ENCODE data around the gene INTS1.

INTS1 gene

GRCh38 chr7:1505731-1506550 lies 1.8 kb upstream of the INTS1 start:
- no peak for DNase-seq

GRCh38 chr7:1503390-1503789 lies 799 bp downstream of the INTS1 start:
- DNase-seq = no peak

GRCh38 chr7:1502845-1503244 lies 1.3 kb downstream of the INTS1 start:
- no peak for DNase-seq

- DNase-seq = no peak
Measured at GRCh38 chr7:1501487-1502270, 2.5 kb downstream of the INTS1 start.

GRCh38 chr7:1500064-1500807 lies 4.0 kb downstream of the INTS1 start:
- DNase-seq = no peak

- DNase-seq = no peak
Measured at GRCh38 chr7:1499367-1500029, 4.7 kb downstream of the INTS1 start.

GRCh38 chr7:1498370-1499305 lies 5.6 kb downstream of the INTS1 start:
- no peak for DNase-seq

GRCh38 chr7:1497293-1497927 lies 6.8 kb downstream of the INTS1 start:
- DNase-seq = no peak

- DNase-seq = no peak
Measured at GRCh38 chr7:1496531-1497292, 7.5 kb downstream of the INTS1 start.

- no peak for DNase-seq
Measured at GRCh38 chr7:1495564-1496242, 8.5 kb downstream of the INTS1 start.

- no peak for DNase-seq
Measured at GRCh38 chr7:1494866-1495563, 9.2 kb downstream of the INTS1 start.

GRCh38 chr7:1494447-1494846 lies 9.7 kb downstream of the INTS1 start:
- DNase-seq = no peak

- no peak for DNase-seq
Measured at GRCh38 chr7:1493571-1493970, 10.6 kb downstream of the INTS1 start.

- DNase-seq = no peak
Measured at GRCh38 chr7:1493129-1493528, 11.1 kb downstream of the INTS1 start.

GRCh38 chr7:1492640-1493039 lies 11.5 kb downstream of the INTS1 start:
- no peak for DNase-seq

- DNase-seq = no peak
Measured at GRCh38 chr7:1492221-1492620, 12.0 kb downstream of the INTS1 start.

- DNase-seq = no peak
Measured at GRCh38 chr7:1490837-1491236, 13.4 kb downstream of the INTS1 start.

GRCh38 chr7:1489336-1489735 lies 14.9 kb downstream of the INTS1 start:
- DNase-seq = no peak

GRCh38 chr7:1488016-1488415 lies 16.2 kb downstream of the INTS1 start:
- DNase-seq = no peak
